Activated CD4-positive, alpha-beta T cell treated with anti-CD3 and anti-CD28 coated beads, Interleukin-2, amount 10 ng/mL, durations not matched to agents 24 days and 14 days (primary cell): ENCODE data around the gene FOLR1. TPM values are rescaled to one million over a fixed set of nuclear protein-coding genes. Genes with fewer than 3 reads are reported as not detected.
"Not testable (repeated sequence)": the region's sequence is repeated elsewhere in the genome, so short reads cannot be mapped to it uniquely, and the experiment has no call there.

Source experiments
- DNase-seq: peaks from one replicate; pipeline ENCODE4 v3.0.0; 2022
- H3K27ac Mint-ChIP-seq: one replicate; pipeline ENCODE4 v1.8.0; 2022; ENCODE audit warnings: mild to moderate bottlenecking, mixed read lengths
- H3K27me3 Mint-ChIP-seq: one replicate; pipeline ENCODE4 v1.8.0; 2022; ENCODE audit warnings: mixed read lengths
- H3K36me3 Mint-ChIP-seq: one replicate; pipeline ENCODE4 v1.8.0; 2022; ENCODE audit warnings: low read depth, mild to moderate bottlenecking, mixed read lengths
- H3K4me1 Mint-ChIP-seq: one replicate; pipeline ENCODE4 v1.8.0; 2021; ENCODE audit warnings: mixed read lengths
- H3K4me3 Mint-ChIP-seq: one replicate; pipeline ENCODE4 v1.8.0; 2022; ENCODE audit warnings: mild to moderate bottlenecking, moderate library complexity, mixed read lengths
- H3K9me3 Mint-ChIP-seq: one replicate; pipeline ENCODE4 v1.8.0; 2021; ENCODE audit warnings: mixed read lengths
- intact Hi-C: fragments of 100-400 bp; cut with micrococcal nuclease; formaldehyde crosslinking; loops from one replicate; pipeline ENCODE4 v1.15.1; 2023
- total RNA-seq: library from RNA; stranded (reverse); gene quantifications from 2 replicates; pipeline ENCODE4 v1.2.3, GENCODE V29; 2022

Gene FOLR1
- total RNA-seq: not detected in 2 replicates

- Mint-ChIP-seq H3K27ac (no peak within 1 kb of the TSS), H3K27me3 (no peaks in the 10 kb centered on the region), H3K4me1 (no peaks in the 10 kb centered on the region), H3K4me3 (no peak within 1 kb of the TSS), H3K36me3 (no peaks in the 10 kb centered on the region), H3K9me3 (no peaks in the 10 kb centered on the region)
- DNase-seq: no peak
- intact Hi-C loops: no loop called here
Measured at GRCh38 chr11:72191961-72192381, at the start of gene FOLR1. TSS of gene FOLR1 (plus strand) at chr11:72192140. CDS start at chr11:72192174, 34 bp downstream.

DNA sequence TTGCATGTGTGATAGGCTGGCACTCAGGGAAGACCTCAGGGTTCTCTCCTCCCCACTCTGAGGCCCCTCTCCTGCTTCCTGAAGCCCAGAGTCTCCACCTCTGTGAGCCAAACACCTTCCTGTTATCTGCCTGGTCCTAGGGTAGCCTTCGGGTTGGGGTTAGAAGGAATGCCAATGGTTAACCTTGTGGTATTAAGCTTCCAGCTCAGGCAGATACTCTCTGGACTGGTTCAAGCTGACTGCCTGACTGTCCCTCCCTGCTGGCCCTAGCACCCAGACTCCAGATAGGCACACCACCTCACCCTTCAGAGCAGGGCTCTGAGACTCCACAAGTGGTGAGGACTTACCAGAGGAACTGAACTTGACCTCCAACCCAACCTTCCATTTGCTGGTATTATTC, 49.4 kb upstream of the FOLR1 start:
- H3K4me3 Mint-ChIP-seq, H3K27me3 Mint-ChIP-seq, H3K9me3 Mint-ChIP-seq, DNase-seq, H3K36me3 Mint-ChIP-seq, H3K27ac Mint-ChIP-seq: not testable (repeated sequence)
- H3K4me1 Mint-ChIP-seq: peaks cover 25% of the 10 kb centered on the region
- intact Hi-C loops: loop anchor here (5.0 kb wide), 1 partner anchor 40 kb away; the partner anchor contains the start of gene LAMTOR1

- Mint-ChIP-seq H3K4me1 (peaks cover 22% of the 10 kb centered on the region), H3K27ac (no peak overlapping the region), H3K27me3 (peaks cover 5% of the 10 kb centered on the region), H3K4me3 (no peak overlapping the region), H3K36me3 (no peaks in the 10 kb centered on the region), H3K9me3 (no peaks in the 10 kb centered on the region)
- no peak for DNase-seq
- intact Hi-C loops: loop anchor here (1.0 to 5.0 kb wide), 2 partner anchors 43 to 120 kb away; partner anchors contain the start of gene LAMTOR1
Measured at GRCh38 chr11:72144807-72145565, 47.0 kb upstream of the FOLR1 start.

- intact Hi-C loops: no loop called here
- H3K36me3 Mint-ChIP-seq: no peaks in the 10 kb centered on the region
- H3K4me1 Mint-ChIP-seq: peaks cover 10% of the 10 kb centered on the region
- no peak overlapping the region for H3K27ac Mint-ChIP-seq
- H3K27me3 Mint-ChIP-seq: peaks cover 7% of the 10 kb centered on the region
- no peaks in the 10 kb centered on the region for H3K9me3 Mint-ChIP-seq
- no peak for DNase-seq
- no peak overlapping the region for H3K4me3 Mint-ChIP-seq
Measured at GRCh38 chr11:72146625-72147024, 45.3 kb upstream of the FOLR1 start.

- no peaks in the 10 kb centered on the region for H3K9me3 Mint-ChIP-seq
- H3K27ac Mint-ChIP-seq: no peak overlapping the region
- no peak for DNase-seq
- no peaks in the 10 kb centered on the region for H3K4me1 Mint-ChIP-seq
- H3K27me3 Mint-ChIP-seq: peaks cover 13% of the 10 kb centered on the region
- intact Hi-C loops: no loop called here
- H3K4me3 Mint-ChIP-seq: no peak overlapping the region
- no peaks in the 10 kb centered on the region for H3K36me3 Mint-ChIP-seq
Measured at GRCh38 chr11:72150882-72151281, 41.1 kb upstream of the FOLR1 start.

- H3K4me1 Mint-ChIP-seq, intact Hi-C loops, H3K36me3 Mint-ChIP-seq, H3K9me3 Mint-ChIP-seq, DNase-seq, H3K27ac Mint-ChIP-seq, H3K4me3 Mint-ChIP-seq: not testable (repeated sequence)
- peaks cover 15% of the 10 kb centered on the region for H3K27me3 Mint-ChIP-seq
Measured at GRCh38 chr11:72153874-72154273, 38.1 kb upstream of the FOLR1 start.

GRCh38 chr11:72154816-72155215, 37.1 kb upstream of the FOLR1 start:
- no peaks in the 10 kb centered on the region for H3K36me3 Mint-ChIP-seq
- no peaks in the 10 kb centered on the region for H3K9me3 Mint-ChIP-seq
- H3K27me3 Mint-ChIP-seq: peaks cover 13% of the 10 kb centered on the region
- intact Hi-C loops: no loop called here
- H3K4me3 Mint-ChIP-seq: no peak overlapping the region
- no peak for DNase-seq
- H3K27ac Mint-ChIP-seq: no peak overlapping the region
- H3K4me1 Mint-ChIP-seq: no peaks in the 10 kb centered on the region

- no peak overlapping the region for H3K4me3 Mint-ChIP-seq
- no peak overlapping the region for H3K27ac Mint-ChIP-seq
- DNase-seq: no peak
- H3K36me3 Mint-ChIP-seq: no peaks in the 10 kb centered on the region
- H3K4me1 Mint-ChIP-seq: no peaks in the 10 kb centered on the region
- peaks cover 19% of the 10 kb centered on the region for H3K27me3 Mint-ChIP-seq
- intact Hi-C loops: no loop called here
- no peaks in the 10 kb centered on the region for H3K9me3 Mint-ChIP-seq
Measured at GRCh38 chr11:72155751-72156150, 36.2 kb upstream of the FOLR1 start.

- no peak overlapping the region for H3K4me3 Mint-ChIP-seq
- H3K4me1 Mint-ChIP-seq: no peaks in the 10 kb centered on the region
- no peak overlapping the region for H3K27ac Mint-ChIP-seq
- H3K9me3 Mint-ChIP-seq: no peaks in the 10 kb centered on the region
- H3K27me3 Mint-ChIP-seq: peaks cover 19% of the 10 kb centered on the region
- H3K36me3 Mint-ChIP-seq: no peaks in the 10 kb centered on the region
- no peak for DNase-seq
- intact Hi-C loops: no loop called here
Measured at GRCh38 chr11:72157131-72157530, 34.8 kb upstream of the FOLR1 start.

- H3K27ac Mint-ChIP-seq: no peak overlapping the region
- no peak overlapping the region for H3K4me3 Mint-ChIP-seq
- DNase-seq: no peak
- no peaks in the 10 kb centered on the region for H3K4me1 Mint-ChIP-seq
- H3K27me3 Mint-ChIP-seq: peaks cover 18% of the 10 kb centered on the region
- intact Hi-C loops: no loop called here
- no peaks in the 10 kb centered on the region for H3K36me3 Mint-ChIP-seq
- H3K9me3 Mint-ChIP-seq: no peaks in the 10 kb centered on the region
Measured at GRCh38 chr11:72160319-72160718, 31.6 kb upstream of the FOLR1 start.

- Mint-ChIP-seq H3K9me3 (no peaks in the 10 kb centered on the region), H3K27ac (no peak overlapping the region), H3K4me1 (no peaks in the 10 kb centered on the region), H3K27me3 (peaks cover 20% of the 10 kb centered on the region), H3K36me3 (no peaks in the 10 kb centered on the region), H3K4me3 (no peak overlapping the region)
- intact Hi-C loops: no loop called here
- no peak for DNase-seq
Measured at GRCh38 chr11:72162891-72163492, 28.9 kb upstream of the FOLR1 start.

- H3K4me3 Mint-ChIP-seq, H3K36me3 Mint-ChIP-seq, H3K4me1 Mint-ChIP-seq, H3K27ac Mint-ChIP-seq, intact Hi-C loops, H3K9me3 Mint-ChIP-seq, DNase-seq: not testable (repeated sequence)
- H3K27me3 Mint-ChIP-seq: peaks cover 23% of the 10 kb centered on the region
Measured at GRCh38 chr11:72164187-72164586, 27.8 kb upstream of the FOLR1 start.

DNA sequence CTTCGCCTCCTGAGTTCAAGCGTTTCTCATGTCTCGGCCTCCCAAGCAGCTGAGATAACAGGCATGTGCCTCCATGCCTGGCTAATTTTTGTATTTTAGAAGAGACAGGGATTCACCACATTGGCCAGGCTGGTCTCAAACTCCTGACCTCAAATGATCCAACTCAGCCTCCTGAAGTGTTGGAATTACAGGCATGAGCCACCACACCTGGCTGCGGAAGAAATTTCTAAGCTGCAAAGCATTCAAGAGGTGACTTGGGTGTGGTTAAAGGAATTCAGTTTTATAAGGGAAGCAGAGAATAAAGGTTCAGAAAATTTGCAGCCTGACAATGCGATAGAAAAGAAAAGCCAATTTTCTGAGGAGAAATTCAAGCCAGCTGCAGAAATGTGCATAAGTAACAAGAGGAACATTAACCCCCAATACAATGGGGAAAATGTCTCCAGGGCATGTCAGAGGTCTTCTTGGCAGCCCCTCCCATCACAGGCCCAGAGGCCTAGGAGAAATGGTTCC, 22.8 kb upstream of the FOLR1 start:
- H3K4me1 Mint-ChIP-seq, intact Hi-C loops, H3K4me3 Mint-ChIP-seq, H3K9me3 Mint-ChIP-seq, H3K36me3 Mint-ChIP-seq, H3K27me3 Mint-ChIP-seq, H3K27ac Mint-ChIP-seq, DNase-seq: not testable (repeated sequence)

- DNase-seq, H3K36me3 Mint-ChIP-seq, H3K4me3 Mint-ChIP-seq, H3K4me1 Mint-ChIP-seq, H3K9me3 Mint-ChIP-seq, intact Hi-C loops, H3K27ac Mint-ChIP-seq: not testable (repeated sequence)
- peaks cover 11% of the 10 kb centered on the region for H3K27me3 Mint-ChIP-seq
Measured at GRCh38 chr11:72169754-72170153, 22.2 kb upstream of the FOLR1 start.
